Measurements from ENCODE around the gene KIF3C. TPM values are rescaled to one million over a fixed set of nuclear protein-coding genes. Genes with fewer than 3 reads are reported as not detected.
"Not testable (repeated sequence)": the region's sequence is repeated elsewhere in the genome, so short reads cannot be mapped to it uniquely, and the experiment has no call there.

KIF3C gene
- total RNA-seq, 2 experiments from 2014 or later, result 5.2 to 5.3 TPM

DNA sequence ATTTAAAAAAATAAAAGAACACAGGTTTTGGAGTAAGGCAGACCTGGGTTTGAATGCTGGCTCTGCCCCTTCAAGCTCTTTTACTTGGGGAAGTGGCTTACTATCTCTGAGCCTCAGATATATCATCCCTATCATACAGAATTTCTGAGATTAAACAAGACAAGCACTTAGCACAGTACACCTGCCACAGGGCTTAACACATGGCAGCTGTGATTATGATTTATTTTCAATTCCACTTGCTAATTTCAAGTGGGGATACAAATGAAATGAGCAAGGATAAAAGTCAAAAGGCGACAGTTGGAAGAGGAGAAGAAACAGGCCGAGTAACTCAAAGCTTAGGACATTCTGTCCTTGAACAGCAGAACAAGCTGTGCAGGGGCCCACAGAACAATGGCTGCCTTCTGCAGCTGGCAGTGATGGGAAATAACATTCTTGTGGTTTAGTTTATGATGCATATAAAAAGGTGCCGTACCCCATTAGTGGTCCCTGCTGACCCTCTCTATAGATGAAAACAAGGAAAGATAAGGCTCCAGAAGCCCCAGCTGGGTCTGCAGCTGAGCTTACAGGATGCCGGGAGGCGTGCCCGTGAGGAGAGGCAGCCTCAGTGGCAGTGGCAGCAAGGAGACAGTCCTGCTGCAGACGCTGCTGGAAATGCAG is 45.3 kb downstream of the KIF3C start:
- no peaks in the 10 kb centered on the region for H3K4me1 Mint-ChIP-seq
- H3K9me3 Mint-ChIP-seq (ENCODE audit: low read depth), result no peaks in the 10 kb centered on the region
- DNase-seq, result no peak
- no peak for ATAC-seq
- no peak overlapping the region for H3K4me3 Mint-ChIP-seq
- no peak overlapping the region for H3K27ac Mint-ChIP-seq
- intact Hi-C loops (cut with DNase I, micrococcal nuclease), result no loop called here
- ChIA-PET POLR2A (no interaction called here), CTCF (interaction anchor here (0.6 to 1.7 kb wide), 3 partner anchors 14 to 200 kb away, joined by 3 to 7 read pairs (median 3); no protein-coding TSS in a partner anchor)
- no peaks in the 10 kb centered on the region for H3K27me3 Mint-ChIP-seq
- no peaks in the 10 kb centered on the region for H3K36me3 Mint-ChIP-seq (ENCODE audit: low read depth)

DNA sequence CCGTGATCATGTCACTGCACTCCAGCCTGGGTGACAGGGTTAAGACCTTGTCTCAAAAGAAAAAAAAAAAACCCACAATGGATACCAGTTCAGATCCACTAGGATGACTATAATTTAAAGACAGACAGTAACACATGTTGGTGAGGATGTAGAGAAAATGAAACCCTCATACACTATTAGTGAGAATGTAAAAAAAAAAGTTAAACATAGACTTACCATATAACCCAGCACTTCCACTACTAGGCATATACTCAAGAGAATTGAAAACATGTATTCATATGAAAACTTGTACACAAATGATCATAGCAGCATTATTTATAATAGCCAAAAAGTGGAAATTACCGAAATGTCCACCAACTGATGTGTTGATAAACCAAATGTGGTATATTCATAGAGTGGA is 48.7 kb downstream of the KIF3C start:
- POLR2A ChIA-PET, result no interaction called here
- ATAC-seq (no peak), DNase-seq (no peak)
- H3K27me3 Mint-ChIP-seq, result no peaks in the 10 kb centered on the region
- no peak overlapping the region for H3K27ac Mint-ChIP-seq
- no peaks in the 10 kb centered on the region for H3K9me3 Mint-ChIP-seq (ENCODE audit: low read depth)
- H3K4me3 Mint-ChIP-seq, result no peak overlapping the region
- intact Hi-C loops (cut with DNase I, micrococcal nuclease), result no loop called here
- no peaks in the 10 kb centered on the region for H3K4me1 Mint-ChIP-seq
- CTCF ChIA-PET, result no interaction called here
- H3K36me3 Mint-ChIP-seq (ENCODE audit: low read depth), result no peaks in the 10 kb centered on the region

DNA sequence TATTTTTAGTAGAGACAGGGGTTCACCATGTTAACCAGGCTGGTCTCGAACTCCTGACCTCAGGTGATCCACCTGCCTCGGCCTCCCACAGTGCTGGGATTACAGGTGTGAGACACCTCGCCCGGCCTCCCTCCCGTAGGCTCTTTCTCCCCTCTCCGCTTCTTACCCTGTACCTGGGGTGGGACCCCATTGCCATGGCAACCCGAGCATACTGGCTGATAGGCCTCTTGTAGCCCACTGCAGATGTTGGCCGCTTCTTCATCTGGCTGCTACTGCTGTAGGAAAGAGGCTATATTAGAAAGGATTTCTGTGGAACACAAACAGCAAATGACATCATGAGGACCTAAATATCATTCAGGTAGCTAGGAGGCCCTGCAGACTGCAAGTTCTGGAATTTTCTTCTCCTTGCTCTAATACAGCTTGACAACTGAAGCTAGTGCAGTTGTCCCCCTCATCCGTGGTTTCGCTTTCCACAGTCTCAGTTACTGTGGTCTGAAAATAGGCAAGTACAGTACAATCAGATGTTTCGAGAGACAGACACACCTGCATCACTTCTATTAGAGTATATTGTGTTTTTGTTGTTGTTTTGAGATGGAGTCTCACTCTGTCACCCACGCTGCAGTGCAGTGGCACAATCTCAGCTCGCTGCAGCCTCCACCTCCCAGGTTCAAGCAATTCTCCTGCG is 52.4 kb downstream of the KIF3C start:
- Mint-ChIP-seq H3K27ac (no peak overlapping the region), H3K4me3 (no peak overlapping the region), H3K27me3 (no peaks in the 10 kb centered on the region), H3K9me3 (ENCODE audit: low read depth) (no peaks in the 10 kb centered on the region), H3K36me3 (ENCODE audit: low read depth) (no peaks in the 10 kb centered on the region), H3K4me1 (no peaks in the 10 kb centered on the region)
- CTCF ChIA-PET, result interaction anchor here (0.6 to 0.9 kb wide), 2 partner anchors 63 to 348 kb away, joined by 3 read pairs; no protein-coding TSS in a partner anchor
- POLR2A ChIA-PET, result no interaction called here
- intact Hi-C loops (cut with DNase I, micrococcal nuclease), result no loop called here
- no peak for ATAC-seq
- no peak for DNase-seq

DNA sequence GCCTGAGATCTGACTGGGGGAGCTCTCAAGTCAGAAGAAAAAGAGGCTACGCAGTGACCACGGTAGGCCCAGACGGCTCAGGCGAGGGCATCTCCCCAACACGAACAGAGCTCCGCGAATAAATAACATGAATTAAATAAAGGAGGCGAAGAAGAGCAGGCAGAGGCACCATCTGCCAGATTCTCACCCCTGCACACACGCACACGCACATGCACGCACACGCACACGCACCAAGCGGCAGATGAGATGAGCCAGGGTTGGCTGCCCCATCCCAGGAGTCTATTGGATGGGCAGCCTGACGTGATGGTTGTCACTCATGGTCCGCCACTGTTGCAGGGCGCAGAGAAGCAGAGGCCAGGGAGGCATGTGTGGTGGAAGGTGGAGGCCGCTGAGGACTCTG is 53.6 kb downstream of the KIF3C start:
- H3K27ac Mint-ChIP-seq, result no peak overlapping the region
- intact Hi-C loops (cut with DNase I, micrococcal nuclease), result no loop called here
- ATAC-seq (no peak), DNase-seq (no peak)
- no peak overlapping the region for H3K4me3 Mint-ChIP-seq
- CTCF ChIA-PET, result interaction anchor here (1.0 kb wide), 1 partner anchor 13 kb away, joined by 5 read pairs; no protein-coding TSS in a partner anchor
- H3K36me3 Mint-ChIP-seq (ENCODE audit: low read depth), result no peaks in the 10 kb centered on the region
- H3K27me3 Mint-ChIP-seq, result no peaks in the 10 kb centered on the region
- no peaks in the 10 kb centered on the region for H3K9me3 Mint-ChIP-seq (ENCODE audit: low read depth)
- no peaks in the 10 kb centered on the region for H3K4me1 Mint-ChIP-seq
- POLR2A ChIA-PET, result no interaction called here

DNA sequence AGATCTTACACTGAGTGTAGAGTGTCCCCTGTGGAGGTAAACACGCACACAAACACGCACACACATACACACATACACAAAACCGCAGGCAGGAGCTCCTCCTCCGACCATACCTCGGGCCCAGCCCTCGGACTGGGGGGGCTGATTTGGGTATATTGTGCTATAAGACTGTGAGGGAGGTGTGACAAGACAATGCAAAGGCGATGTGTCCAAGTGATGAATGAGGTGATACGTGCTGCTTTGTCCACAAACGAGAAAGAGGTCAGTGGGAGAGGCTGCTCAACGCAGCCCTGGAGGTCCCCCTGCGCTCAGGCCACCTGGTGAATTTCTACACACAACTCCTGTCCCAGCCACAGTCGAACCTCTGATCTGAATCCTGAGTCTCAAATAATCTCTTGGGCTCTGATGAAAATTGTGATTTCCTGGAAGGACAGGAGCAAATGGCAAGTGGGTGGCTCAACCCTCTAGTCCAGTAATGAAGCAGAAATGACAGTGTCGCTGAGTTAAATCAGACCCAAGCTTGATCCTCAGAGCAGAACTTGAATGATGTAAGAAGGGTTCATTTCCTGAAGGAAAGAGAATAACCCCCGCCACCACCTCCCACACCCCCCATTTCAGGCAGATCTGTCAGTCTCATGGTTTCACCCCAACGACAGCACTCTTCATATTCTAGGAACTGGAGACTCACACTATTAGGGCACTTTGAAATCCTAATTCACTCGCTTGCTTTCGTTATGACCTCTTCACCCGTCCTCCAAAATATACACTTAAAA is 55.1 kb downstream of the KIF3C start:
- no peaks in the 10 kb centered on the region for H3K27me3 Mint-ChIP-seq
- POLR2A ChIA-PET, result no interaction called here
- intact Hi-C loops (cut with DNase I, micrococcal nuclease), result no loop called here
- H3K27ac Mint-ChIP-seq, result no peak overlapping the region
- peak; percentile 14 for DNase-seq
- H3K4me1 Mint-ChIP-seq, result no peaks in the 10 kb centered on the region
- no peaks in the 10 kb centered on the region for H3K9me3 Mint-ChIP-seq (ENCODE audit: low read depth)
- H3K4me3 Mint-ChIP-seq, result no peak overlapping the region
- ATAC-seq, result peak; percentile 33
- H3K36me3 Mint-ChIP-seq (ENCODE audit: low read depth), result no peaks in the 10 kb centered on the region
- CTCF ChIA-PET, result interaction anchor here (0.5 to 0.6 kb wide), 3 partner anchors 16 to 490 kb away, joined by 3 read pairs; no protein-coding TSS in a partner anchor

DNA sequence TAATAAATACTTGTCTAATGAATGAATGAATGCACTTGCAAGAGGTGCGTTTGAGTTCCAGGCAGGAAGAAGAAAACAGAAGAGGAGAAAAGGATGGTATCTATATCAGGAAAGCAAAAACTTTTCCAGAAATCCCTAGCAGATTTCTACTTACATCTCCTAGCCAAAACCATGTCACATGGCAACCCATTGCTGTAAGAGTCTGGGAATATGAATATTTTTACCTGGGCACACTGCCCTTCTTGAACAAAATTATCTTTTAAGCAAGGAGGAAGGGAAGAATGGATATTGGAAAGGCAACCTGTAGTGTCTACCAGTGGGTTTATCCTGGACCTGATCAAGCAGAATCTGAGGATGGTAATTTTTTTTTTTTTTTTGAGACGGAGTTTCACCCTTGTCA is 59.8 kb downstream of the KIF3C start:
- ATAC-seq, result no peak
- CTCF ChIA-PET, result no interaction called here
- no peaks in the 10 kb centered on the region for H3K36me3 Mint-ChIP-seq (ENCODE audit: low read depth)

DNA sequence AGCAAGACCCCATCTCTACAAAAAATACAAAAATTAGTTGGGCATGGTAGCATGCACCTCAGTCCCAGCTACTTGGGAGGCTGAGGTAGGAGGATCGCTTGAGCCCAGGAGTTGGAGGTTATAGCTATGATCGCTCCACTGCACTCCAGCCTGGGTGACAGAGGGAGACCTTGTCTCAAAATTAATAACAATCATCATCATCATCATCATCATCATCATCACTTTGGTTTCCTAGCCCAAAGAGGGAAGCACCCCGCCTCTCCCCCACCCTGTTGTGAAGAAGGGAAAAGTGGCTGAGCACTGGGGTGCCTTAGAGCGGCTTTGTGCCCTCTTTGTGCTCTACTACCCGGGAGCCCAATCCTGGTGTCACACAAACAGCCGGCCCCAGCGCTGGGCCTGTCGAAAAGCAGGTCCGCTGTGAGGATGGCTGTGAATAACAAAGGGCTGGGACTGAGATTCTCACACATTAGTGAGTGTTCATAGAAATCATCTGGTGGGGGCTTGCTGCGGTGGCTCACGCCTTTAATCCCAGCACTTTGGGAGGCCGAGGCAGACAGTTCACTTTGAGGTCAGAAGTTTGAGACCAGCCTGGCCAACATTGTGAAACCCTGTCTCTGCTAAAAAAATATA is 61.4 kb downstream of the KIF3C start:
- ChIA-PET CTCF (interaction anchor here (1.0 kb wide), 1 partner anchor 40 kb away, joined by 3 read pairs; no protein-coding TSS in a partner anchor), POLR2A (interaction anchor here (0.7 kb wide), 1 partner anchor 153 kb away, joined by 3 read pairs; no protein-coding TSS in a partner anchor)
- H3K9me3 Mint-ChIP-seq (ENCODE audit: low read depth), result no peaks in the 10 kb centered on the region
- ATAC-seq, result no peak
- no peak overlapping the region for H3K27ac Mint-ChIP-seq
- intact Hi-C loops (cut with DNase I, micrococcal nuclease), result no loop called here
- H3K27me3 Mint-ChIP-seq, result no peaks in the 10 kb centered on the region
- H3K36me3 Mint-ChIP-seq (ENCODE audit: low read depth), result no peaks in the 10 kb centered on the region
- H3K4me1 Mint-ChIP-seq, result peaks cover 9% of the 10 kb centered on the region
- no peak for DNase-seq
- H3K4me3 Mint-ChIP-seq, result no peak overlapping the region

More for the DNA sequence above, 59.8 kb downstream of the KIF3C start:
- Mint-ChIP-seq H3K27ac (no peak overlapping the region), H3K9me3 (ENCODE audit: low read depth) (no peaks in the 10 kb centered on the region), H3K4me1 (no peaks in the 10 kb centered on the region), H3K27me3 (no peaks in the 10 kb centered on the region), H3K4me3 (no peak overlapping the region)
- intact Hi-C loops (cut with DNase I, micrococcal nuclease), result no loop called here
- DNase-seq, result no peak
- POLR2A ChIA-PET, result no interaction called here

DNA sequence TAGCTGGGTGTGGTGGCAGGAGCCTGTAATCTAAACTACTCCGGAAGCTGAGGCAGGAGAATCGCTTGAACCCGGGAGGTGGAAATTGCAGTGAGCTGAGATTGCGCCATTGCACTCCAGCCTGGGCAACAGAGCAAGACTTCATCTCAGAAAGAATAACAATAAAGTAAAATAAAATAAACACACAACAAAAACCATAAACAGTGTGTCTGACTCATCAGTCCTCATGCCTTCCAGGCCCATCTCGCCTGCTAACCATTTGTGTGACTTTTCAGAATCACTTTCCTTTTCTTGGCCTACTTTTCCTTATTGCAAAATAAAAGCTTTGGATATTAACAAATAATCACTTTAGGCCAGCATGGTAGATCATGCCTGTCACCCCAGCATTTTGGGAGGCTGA is 62.0 kb downstream of the KIF3C start:
- no peak for ATAC-seq
- no peak overlapping the region for H3K4me3 Mint-ChIP-seq
- peaks cover 11% of the 10 kb centered on the region for H3K4me1 Mint-ChIP-seq
- ChIA-PET CTCF (interaction anchor here (1.0 kb wide), 1 partner anchor 40 kb away, joined by 3 read pairs; no protein-coding TSS in a partner anchor), POLR2A (interaction anchor here (0.7 kb wide), 1 partner anchor 153 kb away, joined by 3 read pairs; no protein-coding TSS in a partner anchor)
- DNase-seq, result no peak
- H3K27me3 Mint-ChIP-seq, result no peaks in the 10 kb centered on the region
- intact Hi-C loops (cut with DNase I, micrococcal nuclease), result no loop called here
- H3K9me3 Mint-ChIP-seq (ENCODE audit: low read depth), result no peaks in the 10 kb centered on the region
- no peak overlapping the region for H3K27ac Mint-ChIP-seq
- H3K36me3 Mint-ChIP-seq (ENCODE audit: low read depth), result no peaks in the 10 kb centered on the region

DNA sequence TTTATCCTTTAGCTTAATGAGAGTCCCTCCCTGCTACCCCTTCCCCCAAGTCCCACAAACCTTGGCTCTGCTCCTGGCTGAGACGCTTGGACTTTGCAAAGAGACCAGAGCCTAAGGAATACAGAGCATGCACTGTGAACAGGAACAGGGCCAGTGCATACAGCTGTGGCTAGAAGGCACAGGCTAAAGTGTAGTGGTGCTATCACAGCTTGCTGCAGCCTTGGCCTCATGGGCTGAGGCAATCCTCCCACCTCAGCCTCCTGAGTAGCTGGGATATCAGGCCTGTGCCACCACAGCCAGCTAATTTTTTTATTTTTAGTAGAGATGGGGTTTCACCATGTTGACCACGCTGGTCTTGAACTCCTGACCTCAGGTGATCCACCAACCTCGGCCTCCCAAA is 64.5 kb downstream of the KIF3C start:
- no peak for DNase-seq
- POLR2A ChIA-PET, result no interaction called here
- ATAC-seq, result no peak
- no peak overlapping the region for H3K27ac Mint-ChIP-seq
- CTCF ChIA-PET, result interaction anchor here (1.1 kb wide), 1 partner anchor 66 kb away, joined by 5 read pairs; no protein-coding TSS in a partner anchor
- peaks cover 2% of the 10 kb centered on the region for H3K27me3 Mint-ChIP-seq
- intact Hi-C loops (cut with DNase I, micrococcal nuclease), result loop anchor here in 1 of 2 experiments (10.0 kb wide), 1 partner anchor 63 kb away; no protein-coding TSS in a partner anchor
- H3K4me3 Mint-ChIP-seq, result no peak overlapping the region
- H3K4me1 Mint-ChIP-seq, result peaks cover 19% of the 10 kb centered on the region
- H3K9me3 Mint-ChIP-seq (ENCODE audit: low read depth), result no peaks in the 10 kb centered on the region
- H3K36me3 Mint-ChIP-seq (ENCODE audit: low read depth), result no peaks in the 10 kb centered on the region

DNA sequence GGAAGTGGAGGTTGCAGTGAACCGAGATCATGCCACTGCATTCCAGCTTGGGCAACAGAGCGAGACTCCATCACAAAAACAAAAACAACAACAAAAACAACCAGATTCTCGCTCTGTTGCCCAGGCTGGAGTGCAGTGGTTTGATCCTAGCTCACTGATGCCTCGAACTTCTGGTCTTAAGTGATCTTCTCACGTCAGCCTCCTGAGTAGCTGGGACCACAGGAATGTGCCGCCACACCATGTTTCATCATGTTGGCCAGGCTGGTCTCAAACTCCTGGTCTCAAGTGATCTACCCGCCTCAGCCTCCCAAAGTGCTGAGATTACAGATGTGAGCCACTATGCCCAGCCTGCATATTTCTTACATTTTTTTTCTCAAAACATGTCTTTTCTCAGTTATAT is 64.9 kb downstream of the KIF3C start:
- DNase-seq; H3K27me3 Mint-ChIP-seq; POLR2A ChIA-PET; H3K4me3 Mint-ChIP-seq; ATAC-seq; H3K27ac Mint-ChIP-seq; H3K36me3 Mint-ChIP-seq (ENCODE audit: low read depth); H3K9me3 Mint-ChIP-seq (ENCODE audit: low read depth): not testable (repeated sequence)
- intact Hi-C loops (cut with DNase I, micrococcal nuclease), result loop anchor here in 1 of 2 experiments (10.0 kb wide), 1 partner anchor 63 kb away; no protein-coding TSS in a partner anchor
- CTCF ChIA-PET, result interaction anchor here (1.1 kb wide), 1 partner anchor 66 kb away, joined by 5 read pairs; no protein-coding TSS in a partner anchor
- peaks cover 21% of the 10 kb centered on the region for H3K4me1 Mint-ChIP-seq
